ENCODE measurements around the gene CRNN. TPM values are rescaled to one million over a fixed set of nuclear protein-coding genes. Genes with fewer than 3 reads are reported as not detected.
A peak's percentile ranks its signal among the peaks of the same experiment; 100 is the strongest.

CRNN gene
- total and polyA plus RNA-seq, 2 experiments from 2014 or later, result not detected

- Mint-ChIP-seq H3K27ac (no peak overlapping the region), H3K9me3 (no peaks in the 10 kb centered on the region)
Observed at GRCh38 chr1:152410599-152410998, 3.5 kb downstream of the CRNN start.

More at GRCh38 chr1:152410599-152410998, 3.5 kb downstream of the CRNN start:
- H3K36me3 ChIP-seq (ENCODE audit: insufficient read depth), result no peaks in the 10 kb centered on the region
- no peaks in the 10 kb centered on the region for H3K27me3 Mint-ChIP-seq (ENCODE audit: insufficient read depth, low read depth, poor library complexity)
- H3K79me2 ChIP-seq (replicated peaks; ENCODE audit: insufficient read depth), result no peaks in the 10 kb centered on the region
- DNase-seq (ENCODE audit: low spot score) (peak; percentile 63), ATAC-seq (peak; percentile 85)
- H3K4me3 ChIP-seq, result no peak overlapping the region
- H3F3A ChIP-seq (replicated peaks; ENCODE audit: low read depth), result no peaks in the 10 kb centered on the region
- H3K36me3 Mint-ChIP-seq (ENCODE audit: low read depth), result no peaks in the 10 kb centered on the region
- H3K4me3 Mint-ChIP-seq, result no peak overlapping the region
- TF ChIP-seq NANOG (IDR thresholded peaks at IDR 0.05; ENCODE audit: borderline replicate concordance), result no peak
- TF ChIP-seq ZNF462 (CRISPR knock-in tag; IDR thresholded peaks at IDR 0.05), result no peak
- TF ChIP-seq EZH2 (IDR thresholded peaks at IDR 0.05; ENCODE audit: low read depth, unreplicated experiment), result no peak
- no peak for TF ChIP-seq REST (IDR thresholded peaks at IDR 0.05; ENCODE audit: unreplicated experiment)
- no peak for TF ChIP-seq POLR2AphosphoS5 (IDR thresholded peaks at IDR 0.05; ENCODE audit: low read depth)
- TF ChIP-seq EZH2phosphoT487 (IDR thresholded peaks at IDR 0.05; ENCODE audit: unreplicated experiment), result no peak
- TF ChIP-seq CTCF (conservative IDR thresholded peaks at IDR 0.05; ENCODE audit: low read depth in 2 of 2), result no peak
- no peak for TF ChIP-seq JUNB (IDR thresholded peaks at IDR 0.05; ENCODE audit: unreplicated experiment)
- no peak for TF ChIP-seq ZNF331 (CRISPR knock-in tag; IDR thresholded peaks at IDR 0.05; ENCODE audit: low read depth)
- no peak for TF ChIP-seq ZNF114 (CRISPR knock-in tag; IDR thresholded peaks at IDR 0.05)
- no peak for TF ChIP-seq CREB1 (CRISPR knock-in tag; IDR thresholded peaks at IDR 0.05; ENCODE audit: low read depth)
- no peak for TF ChIP-seq STAT1 (IDR thresholded peaks at IDR 0.05; ENCODE audit: unreplicated experiment)
- TF ChIP-seq, protein P1, sequence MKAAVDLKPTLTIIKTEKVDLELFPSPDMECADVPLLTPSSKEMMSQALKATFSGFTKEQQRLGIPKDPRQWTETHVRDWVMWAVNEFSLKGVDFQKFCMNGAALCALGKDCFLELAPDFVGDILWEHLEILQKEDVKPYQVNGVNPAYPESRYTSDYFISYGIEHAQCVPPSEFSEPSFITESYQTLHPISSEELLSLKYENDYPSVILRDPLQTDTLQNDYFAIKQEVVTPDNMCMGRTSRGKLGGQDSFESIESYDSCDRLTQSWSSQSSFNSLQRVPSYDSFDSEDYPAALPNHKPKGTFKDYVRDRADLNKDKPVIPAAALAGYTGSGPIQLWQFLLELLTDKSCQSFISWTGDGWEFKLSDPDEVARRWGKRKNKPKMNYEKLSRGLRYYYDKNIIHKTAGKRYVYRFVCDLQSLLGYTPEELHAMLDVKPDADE (IDR thresholded peaks at IDR 0.05), result no peak
- H4K20me1 ChIP-seq (replicated peaks; ENCODE audit: insufficient read depth), result no peaks in the 10 kb centered on the region
- H3K4me2 ChIP-seq, result no peak overlapping the region
- peak overlapping the region; percentile 57; the same call in 1 of the 2 replicates for H2AFZ ChIP-seq
- H3K27me3 ChIP-seq (ENCODE audit: insufficient read depth), result no peaks in the 10 kb centered on the region
- H3K4me1 Mint-ChIP-seq, result peaks cover 6% of the 10 kb centered on the region
- no peaks in the 10 kb centered on the region; the same call in 1 of the 2 replicates for H3K9me2 ChIP-seq (ENCODE audit: insufficient read depth)
- H3K4me1 ChIP-seq (ENCODE audit: insufficient read depth), result no peaks in the 10 kb centered on the region
- H3K27ac ChIP-seq (ENCODE audit: low read depth), result no peak overlapping the region
